Right atrium auricular region (tissue), 2 donors: ENCODE measurements around the gene GNG11. TPM values are rescaled to one million over a fixed set of nuclear protein-coding genes. Genes with fewer than 3 reads are reported as not detected.

Experiments used
- DNase-seq: peaks from one replicate; pipeline ENCODE4 v3.0.0-alpha.2; 2019; ENCODE audit warnings: low spot score
- H3K27ac ChIP-seq, 2 donors: fragments of 200-600 bp; sonication (generic); 1 replicate in 1 of 2; 2 replicates in 1 of 2; pipeline ENCODE4 v1.5.1; 2016 to 2019
- H3K27me3 ChIP-seq, 2 donors: fragments of 200-600 bp; sonication (generic); one replicate each; pipeline versions ENCODE4 v1.5.1 to v1.6.0; 2017 to 2019
- H3K36me3 ChIP-seq: fragments of 200-600 bp; sonication (generic); one replicate; pipeline ENCODE4 v1.5.1; 2016
- H3K4me1 ChIP-seq, 2 donors: fragments of 200-600 bp; sonication (generic); one replicate each; pipeline versions ENCODE4 v1.5.1 to v1.6.0; 2017 to 2019
- H3K4me3 ChIP-seq, 2 donors: fragments of 200-600 bp; sonication (generic); 1 replicate in 1 of 2; 2 replicates in 1 of 2; pipeline ENCODE4 v1.5.1; 2017 to 2019; ENCODE audit warnings: mild to moderate bottlenecking in 1 of 2, moderate library complexity in 1 of 2
- H3K9me3 ChIP-seq, 2 donors: fragments of 200-600 bp; sonication (generic); one replicate each; pipeline ENCODE4 v1.5.1; 2019
- total RNA-seq, 2 donors: library from RNA; depleted of rRNA; stranded (reverse); fragments of >200 nt; gene quantifications; one replicate each; pipeline ENCODE4 v1.1.0, GENCODE V29; 2016
- TF ChIP-seq, protein P1 (sequence below), 2 donors: fragments of 200-600 bp; sonication (generic); IDR thresholded peaks; one replicate each; pipeline ENCODE4 v1.5.1; 2019; ENCODE audit warnings: antibody characterized with exemption in 2 of 2

Gene GNG11
- total RNA-seq, 2 donors from 2014 or later: 18.2 to 21.8 TPM

DNA sequence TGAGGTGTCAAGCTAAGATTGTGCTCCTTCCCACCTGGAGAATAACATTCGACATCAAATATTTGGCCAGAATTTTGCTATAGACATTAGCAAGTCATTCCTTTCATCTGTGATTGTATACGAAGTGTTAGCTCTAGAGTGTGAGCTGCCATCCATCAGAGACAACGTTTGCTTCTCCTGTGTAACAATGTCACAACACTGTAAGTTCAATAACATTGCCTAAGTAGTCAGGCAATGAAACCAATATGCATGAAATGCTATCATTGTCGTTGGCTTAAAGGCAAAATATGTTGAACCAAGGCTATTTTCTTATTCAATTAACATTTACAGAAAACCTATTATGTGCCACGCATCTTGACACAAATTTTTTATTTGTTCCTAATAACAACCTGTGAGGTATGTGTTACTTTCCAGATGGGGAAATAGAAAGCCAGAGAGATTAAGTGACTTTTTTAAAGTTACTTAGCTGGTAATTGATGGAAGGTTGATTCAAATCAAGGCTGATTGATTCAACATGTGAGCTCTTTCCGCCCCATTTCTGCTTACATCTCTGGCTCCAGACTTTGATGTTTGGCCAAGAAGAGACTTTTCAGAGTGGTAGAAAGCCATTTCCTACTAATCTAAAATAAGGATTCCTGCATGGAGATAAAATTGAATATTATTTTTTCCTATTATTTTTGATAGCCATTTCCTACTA, 50.6 kb downstream of the GNG11 start:
- Histone ChIP-seq H3K9me3 (no peaks in the 10 kb centered on the region), H3K4me1 (no peaks in the 10 kb centered on the region), H3K27ac (no peak overlapping the region), H3K27me3 (no peaks in the 10 kb centered on the region), H3K36me3 (no peaks in the 10 kb centered on the region), H3K4me3 (no peak overlapping the region)
- DNase-seq: no peak
- TF ChIP-seq, protein P1, sequence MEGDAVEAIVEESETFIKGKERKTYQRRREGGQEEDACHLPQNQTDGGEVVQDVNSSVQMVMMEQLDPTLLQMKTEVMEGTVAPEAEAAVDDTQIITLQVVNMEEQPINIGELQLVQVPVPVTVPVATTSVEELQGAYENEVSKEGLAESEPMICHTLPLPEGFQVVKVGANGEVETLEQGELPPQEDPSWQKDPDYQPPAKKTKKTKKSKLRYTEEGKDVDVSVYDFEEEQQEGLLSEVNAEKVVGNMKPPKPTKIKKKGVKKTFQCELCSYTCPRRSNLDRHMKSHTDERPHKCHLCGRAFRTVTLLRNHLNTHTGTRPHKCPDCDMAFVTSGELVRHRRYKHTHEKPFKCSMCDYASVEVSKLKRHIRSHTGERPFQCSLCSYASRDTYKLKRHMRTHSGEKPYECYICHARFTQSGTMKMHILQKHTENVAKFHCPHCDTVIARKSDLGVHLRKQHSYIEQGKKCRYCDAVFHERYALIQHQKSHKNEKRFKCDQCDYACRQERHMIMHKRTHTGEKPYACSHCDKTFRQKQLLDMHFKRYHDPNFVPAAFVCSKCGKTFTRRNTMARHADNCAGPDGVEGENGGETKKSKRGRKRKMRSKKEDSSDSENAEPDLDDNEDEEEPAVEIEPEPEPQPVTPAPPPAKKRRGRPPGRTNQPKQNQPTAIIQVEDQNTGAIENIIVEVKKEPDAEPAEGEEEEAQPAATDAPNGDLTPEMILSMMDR (IDR thresholded peaks at IDR 0.05): no peak

DNA sequence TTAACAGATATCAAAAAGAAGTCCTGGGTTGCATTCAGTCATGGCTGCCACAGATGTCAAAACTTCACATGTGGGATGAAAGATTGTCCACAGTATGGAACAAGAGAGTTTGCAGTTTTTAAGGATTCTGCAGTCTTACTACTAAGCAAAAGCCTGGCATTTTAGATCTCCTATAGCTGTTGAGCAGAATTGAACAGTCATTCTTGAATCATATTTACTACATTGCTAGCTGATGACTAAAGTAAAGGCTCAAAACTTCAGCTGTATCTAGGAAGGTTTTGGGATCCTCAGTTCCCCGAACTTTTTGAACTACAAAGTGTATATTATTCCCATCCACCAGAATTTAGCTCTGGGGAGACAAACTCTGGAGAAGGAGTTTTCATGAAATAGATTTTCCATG, 51.6 kb downstream of the GNG11 start:
- DNase-seq: no peak
- H3K4me3 ChIP-seq: no peak overlapping the region
- TF ChIP-seq, protein P1 (IDR thresholded peaks at IDR 0.05): no peak
- H3K9me3 ChIP-seq: no peaks in the 10 kb centered on the region
- no peaks in the 10 kb centered on the region for H3K27me3 ChIP-seq
- no peak overlapping the region for H3K27ac ChIP-seq
- H3K4me1 ChIP-seq: no peaks in the 10 kb centered on the region
- no peaks in the 10 kb centered on the region for H3K36me3 ChIP-seq

DNA sequence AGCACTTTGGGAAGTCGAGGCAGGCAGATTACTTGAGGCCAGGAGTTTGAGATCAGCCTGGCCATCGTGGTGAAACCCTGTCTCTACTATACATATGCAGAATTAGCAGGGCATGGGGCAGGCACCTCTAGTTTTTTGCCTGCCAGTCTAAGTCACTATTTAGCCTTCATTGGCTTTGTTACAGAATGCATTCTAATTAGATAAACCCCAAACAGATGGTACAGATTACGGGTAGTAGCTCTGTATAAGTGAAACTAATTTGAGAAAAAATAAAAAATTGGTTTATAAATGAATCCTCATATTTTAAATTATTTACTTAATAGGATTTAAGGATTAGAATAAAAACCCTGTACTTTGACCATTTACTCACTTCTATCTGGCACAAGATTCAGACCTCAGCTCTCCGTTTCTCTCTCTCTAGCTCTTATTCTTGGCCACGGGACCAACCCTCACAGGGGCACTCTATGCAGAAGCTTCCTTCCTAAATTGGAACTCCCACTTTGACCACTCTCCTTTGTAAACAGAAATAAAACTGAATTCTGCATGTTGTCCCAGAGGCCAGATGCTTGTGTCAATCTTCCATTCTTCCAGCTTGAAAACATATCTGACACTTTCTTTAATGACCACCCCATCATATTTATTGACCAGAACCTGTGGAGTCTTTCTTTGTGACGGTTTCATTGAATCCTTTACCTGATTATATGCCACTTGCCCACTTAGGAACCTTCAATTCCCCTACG, 55.8 kb downstream of the GNG11 start:
- H3K27me3 ChIP-seq: no peaks in the 10 kb centered on the region
- DNase-seq: no peak
- TF ChIP-seq, protein P1 (IDR thresholded peaks at IDR 0.05): no peak
- H3K36me3 ChIP-seq: no peaks in the 10 kb centered on the region
- no peak overlapping the region for H3K4me3 ChIP-seq
- H3K4me1 ChIP-seq: no peaks in the 10 kb centered on the region
- H3K27ac ChIP-seq: no peak overlapping the region
- no peaks in the 10 kb centered on the region for H3K9me3 ChIP-seq

Other genes with a start within 250 kb of the GNG11 start
- gene TFPI2, start 31.0 kb upstream of the GNG11 start, total RNA-seq: 1 to 10 TPM; 1.1 to 5.9 TPM
- not detected for gene GNGT1, start 15.2 kb upstream of the GNG11 start, total RNA-seq
- gene BET1, start 82.6 kb downstream of the GNG11 start, total RNA-seq: 10 to 100 TPM; 10.0 to 14.1 TPM